ENCODE data around the gene ITPK1. TPM values are rescaled to one million over a fixed set of nuclear protein-coding genes. Genes with fewer than 3 reads are reported as not detected.
A peak's percentile ranks its signal among the peaks of the same experiment; 100 is the strongest.

The ITPK1 gene
- total RNA-seq, 1 donor from 2014 or later, result 112 TPM

GRCh38 chr14:93049315-93049714, 66.4 kb downstream of the ITPK1 start:
- no peak for DNase-seq
- H3K4me1 ChIP-seq, result peaks cover 77% of the 10 kb centered on the region
- intact Hi-C loops (cut with micrococcal nuclease), result no loop called here

GRCh38 chr14:93048843-93049242, 66.9 kb downstream of the ITPK1 start:
- Histone ChIP-seq H3K4me1 (peaks cover 81% of the 10 kb centered on the region), H3K4me3 (no peak overlapping the region), H3K27ac (replicated peaks) (peak overlapping the region; percentile 63), H3K9me3 (replicated peaks) (no peaks in the 10 kb centered on the region), H3K36me3 (no peaks in the 10 kb centered on the region), H3K27me3 (ENCODE audit: low read depth) (no peaks in the 10 kb centered on the region)
- TF ChIP-seq CTCF (IDR thresholded peaks at IDR 0.05; ENCODE audit: borderline replicate concordance), result no peak
- intact Hi-C loops (cut with micrococcal nuclease), result no loop called here
- DNase-seq, result no peak

More at GRCh38 chr14:93049315-93049714, 66.4 kb downstream of the ITPK1 start:
- no peak for TF ChIP-seq CTCF (IDR thresholded peaks at IDR 0.05; ENCODE audit: borderline replicate concordance)
- H3K4me3 ChIP-seq, result no peak overlapping the region
- no peaks in the 10 kb centered on the region for H3K36me3 ChIP-seq
- H3K27me3 ChIP-seq (ENCODE audit: low read depth), result no peaks in the 10 kb centered on the region
- H3K27ac ChIP-seq (replicated peaks), result peak overlapping the region; percentile 63
- no peaks in the 10 kb centered on the region for H3K9me3 ChIP-seq (replicated peaks)

- H3K27ac ChIP-seq (replicated peaks), result no peak overlapping the region
Observed at GRCh38 chr14:93047661-93048060, 68.1 kb downstream of the ITPK1 start.

GRCh38 chr14:93047157-93047556, 68.6 kb downstream of the ITPK1 start:
- no peak overlapping the region for H3K4me3 ChIP-seq
- H3K4me1 ChIP-seq, result peaks cover 91% of the 10 kb centered on the region
- peak; percentile 0 for DNase-seq
- no peak for TF ChIP-seq CTCF (IDR thresholded peaks at IDR 0.05; ENCODE audit: borderline replicate concordance)
- H3K36me3 ChIP-seq, result no peaks in the 10 kb centered on the region
- intact Hi-C loops (cut with micrococcal nuclease), result no loop called here
- H3K27me3 ChIP-seq (ENCODE audit: low read depth), result no peaks in the 10 kb centered on the region
- H3K9me3 ChIP-seq (replicated peaks), result no peaks in the 10 kb centered on the region
- H3K27ac ChIP-seq (replicated peaks), result peak overlapping the region; percentile 94

More at GRCh38 chr14:93047661-93048060, 68.1 kb downstream of the ITPK1 start:
- H3K9me3 ChIP-seq (replicated peaks), result no peaks in the 10 kb centered on the region
- intact Hi-C loops (cut with micrococcal nuclease), result no loop called here
- no peaks in the 10 kb centered on the region for H3K27me3 ChIP-seq (ENCODE audit: low read depth)
- DNase-seq, result peak; percentile 5
- H3K4me3 ChIP-seq, result no peak overlapping the region
- TF ChIP-seq CTCF (IDR thresholded peaks at IDR 0.05; ENCODE audit: borderline replicate concordance), result no peak
- H3K4me1 ChIP-seq, result peaks cover 86% of the 10 kb centered on the region
- no peaks in the 10 kb centered on the region for H3K36me3 ChIP-seq

GRCh38 chr14:93046705-93047050, 69.0 kb downstream of the ITPK1 start:
- Histone ChIP-seq H3K27me3 (ENCODE audit: low read depth) (no peaks in the 10 kb centered on the region), H3K9me3 (replicated peaks) (no peaks in the 10 kb centered on the region), H3K4me1 (peaks cover 96% of the 10 kb centered on the region), H3K4me3 (no peak overlapping the region), H3K27ac (replicated peaks) (peak overlapping the region; percentile 94), H3K36me3 (no peaks in the 10 kb centered on the region)
- DNase-seq, result peak; percentile 5
- no peak for TF ChIP-seq CTCF (IDR thresholded peaks at IDR 0.05; ENCODE audit: borderline replicate concordance)
- intact Hi-C loops (cut with micrococcal nuclease), result no loop called here
